NCI-H2107 (cell line): ENCODE measurements around the gene KCNMA1.

ENCODE experiments used
- DNase-seq: peaks from one replicate; lab custom pipeline; 2025; lab: John Stamatoyannopoulos, UW

The KCNMA1 gene

DNA sequence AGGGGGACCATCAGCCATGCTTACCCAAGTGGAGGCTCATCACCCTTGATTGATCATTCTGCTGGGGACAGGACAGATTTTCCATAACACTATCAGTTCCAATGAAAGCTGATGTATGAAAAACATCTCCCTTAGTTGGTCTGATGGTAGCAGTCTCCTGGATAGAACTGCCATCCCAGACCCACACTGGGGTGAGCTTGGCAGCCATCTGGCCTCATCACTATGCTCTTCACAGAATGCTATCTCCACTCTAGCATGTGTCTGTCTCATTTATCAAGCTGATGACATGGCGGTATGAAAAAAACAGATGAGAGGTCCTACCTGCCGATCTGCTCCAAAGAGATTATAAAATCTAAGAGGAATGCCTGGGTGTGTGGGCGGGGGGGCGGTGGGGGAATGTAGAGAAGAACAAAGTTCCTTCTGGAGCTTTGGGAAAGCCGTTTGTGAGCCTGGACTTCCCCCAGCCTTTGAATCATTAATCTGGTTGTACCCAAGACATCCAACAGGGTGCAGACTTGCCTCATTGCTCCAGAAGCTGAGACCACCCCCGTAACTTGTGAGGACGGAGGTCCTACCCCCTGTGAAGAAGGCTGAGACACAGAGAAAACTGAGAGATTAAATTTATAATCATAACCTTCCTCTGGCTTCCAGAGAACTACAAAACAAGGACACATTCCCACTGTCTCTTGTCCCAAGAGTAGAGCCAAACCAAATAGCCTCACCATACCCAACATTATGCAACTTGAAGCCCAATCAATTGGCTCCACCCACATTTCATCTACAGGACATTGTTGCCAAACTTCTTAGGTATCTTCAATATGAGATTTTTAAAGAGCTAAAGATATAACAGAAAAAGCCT is 340.8 kb downstream of the KCNMA1 start:
- DNase-seq: no peak

DNA sequence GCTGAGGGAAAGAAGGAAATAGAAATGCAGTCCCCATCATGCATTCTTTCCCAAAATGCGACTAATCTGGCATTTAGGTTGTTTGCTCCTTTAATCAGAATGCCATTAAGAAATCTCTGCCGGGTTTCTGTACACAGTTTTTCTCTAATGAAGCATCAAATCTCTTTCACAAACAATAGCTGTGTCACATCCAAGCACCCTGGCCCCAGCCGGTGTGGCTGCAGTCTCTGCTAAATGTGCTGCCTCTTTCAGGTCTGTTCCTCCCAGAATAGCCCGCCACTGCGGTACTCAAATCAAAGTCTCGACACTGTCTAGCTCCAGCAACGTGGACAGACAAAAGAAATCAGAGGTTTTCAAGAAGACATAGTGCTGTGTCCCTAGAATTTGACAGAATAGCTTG is 343.8 kb downstream of the KCNMA1 start:
- no peak for DNase-seq

DNA sequence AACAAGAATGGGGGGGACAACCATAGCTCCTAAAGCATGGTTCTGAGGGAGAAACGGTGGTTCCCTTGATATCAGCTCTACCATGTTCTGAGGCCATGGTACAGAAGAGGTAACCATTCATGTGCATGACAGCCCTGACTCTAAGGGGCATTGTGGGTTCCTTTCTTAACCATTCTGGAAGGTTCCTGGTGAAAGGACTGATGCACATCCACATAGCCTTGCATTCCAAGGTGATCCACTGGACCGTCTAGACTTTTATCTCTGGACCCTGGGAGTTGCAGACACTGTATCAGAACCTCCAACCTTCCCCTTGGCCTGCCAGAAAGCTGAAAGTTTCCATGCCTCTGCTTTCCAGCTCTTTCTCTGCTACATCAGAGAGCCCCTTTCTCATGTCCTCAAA is 344.3 kb downstream of the KCNMA1 start:
- DNase-seq: no peak

DNA sequence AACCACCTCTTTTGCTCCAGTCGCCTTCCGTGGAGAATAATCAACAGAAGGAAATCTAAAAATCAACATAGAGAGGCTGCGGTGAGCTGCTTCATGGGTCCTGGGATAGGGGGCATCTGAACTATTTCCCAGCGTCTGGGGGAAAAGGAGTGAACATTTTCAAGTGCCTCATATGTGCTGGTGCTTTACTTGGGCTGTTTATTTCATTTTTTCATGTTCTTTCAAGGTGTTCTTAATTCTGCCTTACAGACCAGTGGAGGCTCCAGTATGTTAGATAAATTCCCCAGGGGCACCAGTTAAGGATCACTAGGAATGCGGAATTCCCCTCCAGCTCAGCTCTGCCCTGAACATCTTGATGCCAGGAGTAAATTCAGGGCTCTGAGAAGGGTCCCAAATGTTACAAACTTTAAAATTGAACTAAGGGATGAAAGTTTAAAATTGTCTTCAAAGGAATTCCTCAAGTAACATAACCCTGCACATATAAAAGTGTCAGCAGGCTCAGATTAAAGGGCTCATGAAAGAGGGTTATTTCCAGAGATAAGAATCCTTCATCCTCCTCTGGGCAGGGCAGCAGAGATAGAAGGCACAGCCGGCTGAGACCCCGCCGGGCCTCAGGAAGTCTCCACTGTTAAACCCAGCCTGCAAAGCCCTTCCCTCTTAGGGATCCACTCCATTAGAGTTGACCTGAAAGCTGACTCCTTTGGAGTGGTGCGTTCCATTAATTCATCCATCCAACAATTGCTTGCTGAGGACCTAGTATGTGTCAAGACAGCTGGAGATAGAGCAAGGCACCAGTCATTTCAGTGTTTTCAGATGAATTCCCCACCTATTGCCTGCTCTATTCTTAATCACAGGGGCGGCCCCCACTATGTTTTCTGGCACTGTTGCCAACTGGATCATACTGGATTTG is 345.8 kb downstream of the KCNMA1 start:
- DNase-seq: no peak

DNA sequence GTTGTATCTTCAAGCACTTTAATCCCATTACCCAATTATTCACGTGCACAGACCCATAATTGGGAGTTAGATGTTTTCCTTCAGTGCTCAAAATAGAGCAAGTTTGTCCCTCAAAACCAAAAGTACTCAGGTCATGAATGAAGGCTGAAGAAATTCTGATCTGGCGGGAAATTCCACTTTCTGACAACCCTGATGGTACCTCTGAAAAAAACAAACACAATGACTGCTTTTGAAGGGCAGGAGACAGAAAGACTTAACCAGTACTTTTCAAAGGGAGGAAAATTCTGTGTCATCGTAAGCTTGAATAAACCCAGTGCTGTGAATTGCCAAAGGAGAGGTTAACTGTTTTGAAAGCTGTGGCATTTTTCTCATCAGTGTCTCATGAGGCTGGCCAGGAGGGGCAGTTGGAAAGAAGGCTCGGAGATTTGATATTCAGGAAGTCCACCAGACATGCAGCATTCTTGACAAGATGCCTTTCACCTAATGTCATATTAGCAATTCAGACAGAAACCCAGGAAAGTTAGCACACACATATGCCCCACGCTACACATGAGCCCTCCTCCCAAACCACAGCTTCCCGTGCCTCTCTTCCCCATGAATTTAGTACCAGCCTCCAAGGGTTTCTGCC is 347.0 kb downstream of the KCNMA1 start:
- DNase-seq: no peak

DNA sequence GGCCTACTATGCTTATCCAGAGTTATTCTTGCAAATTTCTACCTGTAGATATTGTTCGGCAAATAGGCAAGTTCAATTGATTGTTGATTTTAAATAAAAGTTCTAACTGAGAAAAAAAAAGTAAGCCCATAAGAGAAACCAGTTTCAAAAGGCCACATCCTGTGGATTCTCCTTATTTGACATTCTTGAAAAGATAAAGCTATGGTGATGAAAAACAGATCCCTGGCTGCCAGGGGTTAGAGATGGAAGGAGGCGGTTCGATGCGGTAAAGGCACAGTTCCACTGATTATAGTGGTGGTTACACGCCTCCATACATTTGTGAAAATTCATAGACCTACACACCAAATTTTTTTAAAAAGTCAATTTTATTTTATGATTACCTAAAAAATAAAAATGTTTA is 347.8 kb downstream of the KCNMA1 start:
- no peak for DNase-seq

DNA sequence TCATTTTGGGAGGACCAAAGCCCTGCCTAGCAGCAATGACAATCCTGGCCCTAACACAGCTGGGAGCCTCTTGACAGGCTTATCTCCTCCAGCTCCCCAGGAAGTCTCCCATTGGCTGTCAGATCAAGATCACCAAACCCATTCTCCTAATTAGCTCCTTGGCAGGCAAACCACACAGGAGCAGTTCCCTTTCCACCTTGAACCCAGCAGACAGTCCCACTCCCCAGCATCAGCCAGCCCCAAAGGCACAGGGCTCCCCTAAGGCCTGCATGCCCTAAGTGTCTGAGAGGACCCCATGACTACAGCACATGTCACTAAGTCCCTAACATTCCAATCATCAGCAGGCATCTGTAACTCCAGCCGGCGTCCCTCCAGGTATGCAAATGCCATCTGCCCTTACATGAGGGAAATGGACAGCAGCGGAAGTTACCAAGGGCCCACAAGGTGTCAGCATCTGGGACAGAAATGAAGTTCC is 348.5 kb downstream of the KCNMA1 start:
- no peak for DNase-seq

DNA sequence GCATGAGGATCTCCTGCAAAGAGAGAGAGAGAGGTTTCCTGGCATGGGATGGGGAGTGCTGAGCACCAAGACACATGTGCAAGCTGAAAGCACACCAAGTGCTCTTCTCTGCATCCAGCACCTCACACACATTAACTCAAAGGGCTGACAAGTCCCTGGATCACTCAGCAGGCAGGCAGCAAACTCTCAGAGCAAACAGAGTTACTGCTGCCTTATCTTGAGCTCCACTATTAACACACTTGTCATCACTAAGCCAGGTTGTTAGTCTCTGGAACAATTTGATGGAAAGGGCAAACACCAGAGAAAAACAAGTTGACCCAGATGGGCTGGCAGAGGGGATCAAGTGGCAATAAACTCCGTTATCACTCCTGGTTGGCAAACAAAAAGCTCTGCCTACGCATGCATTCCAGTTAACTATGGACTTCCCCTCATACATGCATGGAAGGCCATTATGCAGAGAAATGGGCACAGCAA is 349.9 kb downstream of the KCNMA1 start:
- no peak for DNase-seq

DNA sequence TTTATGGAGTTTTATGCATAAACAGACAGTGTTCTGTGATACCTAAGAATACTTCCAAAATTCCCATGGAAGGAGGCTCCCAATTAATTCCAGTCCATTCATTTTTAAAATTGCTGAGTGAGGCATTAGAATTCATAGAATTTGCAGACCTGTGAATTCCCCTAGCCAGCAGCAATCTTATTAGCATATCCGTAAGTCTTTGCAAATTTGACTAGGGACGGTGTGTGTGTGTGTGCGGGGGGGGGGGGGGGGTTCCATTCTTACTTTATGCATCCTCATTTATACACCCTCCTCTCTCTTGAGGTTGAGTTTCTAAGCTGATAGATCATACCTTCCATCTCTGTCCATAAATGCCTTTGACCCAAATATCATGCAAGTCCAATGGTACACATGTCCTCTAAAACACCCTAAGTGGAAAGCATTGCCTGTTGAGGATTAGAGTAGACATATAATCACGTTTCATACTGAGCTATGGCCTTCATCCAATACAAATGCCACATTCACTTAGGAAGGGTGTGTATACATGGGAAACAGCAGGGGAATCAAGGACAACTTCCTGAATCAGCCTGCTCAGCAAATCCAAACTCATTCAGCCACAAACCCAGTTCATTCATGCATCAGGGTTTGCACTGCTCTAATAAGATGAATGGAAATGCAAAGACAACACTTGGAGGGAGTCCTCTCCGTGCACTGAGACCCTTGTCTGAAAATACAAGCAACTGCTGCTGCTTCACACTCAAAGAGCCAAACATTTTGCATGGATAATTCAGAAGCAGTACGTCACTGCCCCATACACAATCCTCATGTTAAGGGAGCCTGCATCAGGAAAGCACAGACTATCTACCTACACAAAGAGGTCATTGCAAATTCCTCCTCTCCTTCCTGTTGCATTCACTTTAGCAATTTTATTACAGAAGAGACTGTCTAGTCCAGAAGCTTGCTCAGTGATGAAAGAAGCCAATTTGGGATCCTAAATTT is 350.8 kb downstream of the KCNMA1 start:
- no peak for DNase-seq

DNA sequence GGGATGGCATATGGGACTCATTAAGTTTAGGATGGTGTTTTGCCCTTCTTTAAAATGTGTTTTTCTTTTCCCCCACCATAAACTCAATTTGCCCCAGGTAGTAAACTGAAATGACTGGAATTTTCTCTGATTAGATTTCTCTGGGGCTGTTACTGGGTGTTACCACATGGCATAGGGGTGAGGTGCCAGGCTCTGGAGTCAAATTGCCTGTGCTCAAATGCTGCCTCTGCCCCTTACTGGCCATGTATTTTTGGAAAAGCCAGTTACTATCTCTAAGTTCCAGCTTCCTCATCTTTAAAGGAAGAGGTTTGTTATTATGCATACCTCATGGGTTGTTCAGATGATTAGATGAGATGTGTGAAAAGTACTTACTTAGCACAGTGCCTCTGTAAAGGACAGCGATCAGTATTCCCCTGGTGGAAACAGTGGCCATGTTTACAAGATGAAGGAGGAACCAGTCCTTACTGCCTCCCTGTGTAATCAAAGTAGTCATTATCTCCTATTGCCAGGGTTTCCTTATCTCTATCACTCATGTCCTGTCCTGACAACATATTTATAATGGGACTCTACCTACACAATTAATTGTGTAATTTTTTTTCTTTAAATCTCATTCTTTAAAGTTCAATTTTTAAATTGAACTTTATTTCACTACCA is 352.0 kb downstream of the KCNMA1 start:
- no peak for DNase-seq

DNA sequence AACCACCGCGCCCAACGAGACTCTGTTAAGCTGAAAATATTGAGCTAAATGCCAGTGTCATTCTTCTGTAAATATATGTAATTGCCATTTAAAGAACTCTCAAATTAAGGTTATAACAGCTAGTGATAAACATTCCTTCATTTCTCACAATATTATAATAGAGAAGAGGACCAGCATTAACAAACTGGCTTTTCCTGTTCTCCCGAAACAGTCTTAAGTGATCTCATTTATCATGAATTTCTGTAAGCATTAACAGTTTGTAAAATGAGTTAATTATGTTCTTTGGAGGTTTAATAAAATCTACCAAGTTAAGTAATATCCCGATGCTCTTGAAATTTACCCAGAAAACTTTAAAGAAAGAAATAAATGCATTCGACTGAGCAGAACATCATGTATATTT is 352.8 kb downstream of the KCNMA1 start:
- DNase-seq: no peak

DNA sequence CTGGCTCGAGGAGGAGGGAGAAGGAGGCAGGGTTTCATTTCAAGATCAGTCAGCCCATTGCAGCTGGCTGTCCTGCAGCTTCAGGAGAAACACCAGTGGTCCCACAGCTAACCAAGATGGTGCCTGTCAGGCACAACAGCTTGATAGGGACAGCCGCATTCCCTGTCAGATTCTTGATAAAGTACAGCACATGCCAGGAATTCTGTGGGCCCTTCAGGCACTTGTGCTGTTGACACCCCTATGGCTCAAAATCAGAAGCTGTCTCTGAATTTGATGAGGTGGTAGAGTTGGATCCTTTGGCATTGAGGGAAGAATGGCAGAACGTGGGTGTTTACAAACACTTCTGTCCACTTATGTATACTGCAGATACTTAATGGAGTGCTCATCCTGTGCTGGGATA is 354.3 kb downstream of the KCNMA1 start:
- DNase-seq: no peak

DNA sequence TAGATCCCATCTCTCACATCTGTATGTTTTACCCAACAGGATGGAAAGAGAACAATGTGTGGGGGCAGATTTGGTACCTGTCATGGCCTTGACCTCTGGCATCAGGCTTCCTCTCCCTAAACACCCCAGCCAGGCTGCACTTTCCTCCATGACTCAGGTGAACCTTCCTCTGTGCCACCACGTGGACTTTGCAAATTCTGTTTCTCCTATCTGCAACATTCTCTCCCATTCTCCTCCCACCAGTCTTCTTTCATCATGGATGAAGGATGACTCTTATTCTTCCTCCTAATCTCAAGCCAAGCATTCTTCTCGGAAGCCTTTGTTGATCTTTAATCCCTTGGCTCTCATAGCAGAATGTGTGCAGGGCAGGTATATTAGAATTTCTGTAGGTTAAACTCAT is 355.4 kb downstream of the KCNMA1 start:
- DNase-seq: no peak

DNA sequence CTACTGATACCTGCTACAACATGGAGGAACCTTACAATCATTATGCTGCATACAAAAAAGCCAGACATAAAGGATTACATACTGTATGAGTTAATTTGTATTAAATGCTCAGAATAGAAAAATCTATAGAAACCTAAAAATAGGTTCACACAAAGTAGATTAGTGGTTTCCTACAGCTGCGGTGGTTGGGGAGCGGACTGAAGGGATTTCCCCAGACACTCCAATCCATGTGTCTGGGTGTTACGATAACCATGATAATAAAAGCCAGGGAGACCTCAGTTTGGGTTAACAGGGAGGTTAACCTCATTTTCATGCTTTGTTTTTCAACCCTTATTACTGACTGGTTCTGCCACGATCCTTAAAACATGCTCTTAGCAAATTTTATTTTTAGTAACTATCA is 355.9 kb downstream of the KCNMA1 start:
- DNase-seq: no peak

DNA sequence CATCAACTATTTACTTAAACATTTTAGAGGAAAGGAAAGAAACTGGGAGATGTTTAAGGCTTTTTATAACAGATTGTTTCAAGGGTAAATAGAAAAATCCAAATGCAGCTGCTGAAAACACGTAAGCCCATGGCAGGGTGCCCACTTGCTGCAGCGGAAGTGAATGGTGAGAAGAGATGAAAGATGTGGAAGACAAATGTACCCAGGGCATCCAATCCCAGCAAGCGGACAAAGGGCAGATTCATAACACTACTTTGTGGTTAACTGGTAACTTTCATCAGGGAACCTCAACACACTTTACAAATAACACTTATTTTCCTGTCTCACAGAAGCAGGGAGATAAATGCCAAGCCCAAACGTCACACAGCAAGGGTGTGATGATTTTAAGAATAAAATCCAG is 358.4 kb downstream of the KCNMA1 start:
- DNase-seq: no peak

DNA sequence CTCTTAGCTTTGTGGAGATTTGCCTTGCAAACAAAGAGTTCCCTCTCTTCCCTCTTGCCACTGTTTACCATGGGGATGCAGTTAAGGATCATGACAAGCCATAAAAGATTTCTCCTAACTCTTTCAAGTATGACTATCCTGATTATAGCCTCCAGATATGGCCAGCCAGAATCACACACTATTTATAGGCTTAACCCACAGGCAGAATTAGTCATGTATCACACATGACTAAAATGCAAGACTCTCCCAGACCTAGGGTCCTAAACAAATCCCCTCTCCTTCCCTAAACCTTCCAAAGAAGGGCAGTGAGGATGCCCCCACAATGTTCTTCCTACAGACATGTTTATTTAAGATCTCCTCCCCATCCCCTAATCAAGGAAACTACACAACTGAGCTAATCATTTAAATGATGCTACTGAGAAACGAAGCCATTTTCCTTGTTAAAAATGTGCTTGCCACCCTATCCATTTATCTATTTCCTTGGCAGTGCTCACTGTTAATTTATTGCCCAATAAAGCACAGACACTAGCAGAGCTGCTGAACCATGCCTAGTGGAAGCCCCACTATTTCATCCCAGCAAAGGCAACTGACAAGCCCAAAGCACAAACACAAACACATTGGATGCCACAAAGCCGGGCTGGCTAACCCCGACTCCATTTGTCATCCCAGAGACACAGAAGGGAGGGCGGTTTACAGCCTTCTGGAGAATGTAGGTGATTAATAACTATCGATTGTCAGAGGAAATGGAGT is 363.4 kb downstream of the KCNMA1 start:
- DNase-seq: no peak

DNA sequence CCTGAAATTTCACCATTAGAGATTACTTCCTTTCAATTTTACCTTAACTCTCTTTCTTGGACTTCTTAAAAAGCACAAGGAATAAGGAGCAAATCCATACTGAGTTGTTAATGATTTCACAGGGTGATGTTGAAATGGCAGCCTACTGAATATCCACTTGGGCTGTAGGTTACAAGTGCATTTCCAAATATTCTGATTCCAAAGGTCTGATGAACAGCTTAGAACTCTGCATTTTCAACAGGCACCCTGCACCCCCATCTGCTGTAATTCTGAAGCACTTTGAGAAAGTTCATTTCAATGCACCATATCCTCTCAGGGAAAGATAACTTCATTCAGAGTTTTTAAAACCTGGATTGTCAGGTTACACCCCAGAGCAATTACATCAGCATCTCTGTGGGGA is 368.4 kb downstream of the KCNMA1 start:
- DNase-seq: no peak

DNA sequence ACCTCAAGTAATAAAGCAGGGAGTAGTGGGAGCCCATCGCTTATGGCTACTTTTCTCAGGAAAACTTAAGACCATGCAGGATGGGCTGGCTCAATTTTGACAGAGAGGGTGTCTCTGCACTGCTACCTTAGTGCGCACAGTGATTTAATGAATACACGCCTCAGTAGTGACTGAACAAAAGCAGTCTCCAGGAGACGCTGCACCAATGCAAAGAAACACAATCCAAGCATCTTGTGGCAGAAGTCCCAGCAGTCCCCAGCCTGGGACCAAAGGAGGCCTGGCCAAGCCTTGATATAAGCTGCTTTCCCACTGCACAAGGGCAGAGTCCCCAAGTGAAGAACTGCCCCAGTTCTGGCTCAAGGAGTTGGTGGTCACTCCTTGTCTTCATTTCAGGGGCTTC is 368.9 kb downstream of the KCNMA1 start:
- no peak for DNase-seq

DNA sequence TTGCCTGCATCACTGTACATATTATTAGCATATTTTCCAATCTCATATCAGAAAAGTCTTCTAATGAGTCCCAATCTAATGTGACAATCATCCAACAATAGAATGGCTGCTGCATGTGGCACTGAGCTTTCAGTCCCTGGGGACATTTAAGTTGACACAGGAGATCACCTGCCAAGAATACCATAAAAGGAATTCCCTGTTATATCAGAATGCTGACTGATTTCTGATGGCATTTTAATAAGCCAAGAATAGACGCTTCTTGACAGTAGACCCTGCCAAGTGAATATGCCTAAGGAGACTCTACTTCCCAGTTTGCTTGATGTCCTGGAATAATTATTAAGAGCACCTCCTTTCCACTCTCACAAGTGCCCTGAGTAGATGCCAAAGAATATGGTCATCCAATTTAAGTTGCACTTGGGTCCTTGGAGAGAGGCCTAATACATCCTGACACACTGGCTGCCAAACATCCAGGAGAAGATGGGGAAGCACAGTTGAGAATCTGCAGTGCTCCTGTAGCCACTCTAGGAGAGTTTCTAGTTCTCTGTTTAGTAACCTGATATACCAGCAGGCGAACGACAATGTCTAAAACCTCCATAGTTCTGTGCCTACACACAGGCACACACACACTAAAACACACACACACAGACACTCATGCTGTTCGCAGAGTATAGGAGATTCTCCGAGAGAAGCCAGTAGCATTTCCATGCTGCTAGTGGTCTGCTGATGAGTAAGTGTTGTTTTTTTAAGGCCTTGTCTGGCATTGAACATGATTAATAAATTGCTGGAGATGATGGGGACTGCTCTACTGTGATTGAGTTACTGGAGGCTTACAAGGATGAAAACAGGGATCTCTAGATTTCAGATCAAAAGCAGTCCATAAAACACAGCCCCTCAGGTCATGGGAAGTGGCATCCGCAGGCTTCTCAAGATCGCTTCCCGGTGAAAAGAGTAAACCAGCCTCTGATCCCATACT is 369.6 kb downstream of the KCNMA1 start:
- DNase-seq: peak; percentile 2
